ENCODE measurements around the gene NFASC.

GRCh38 chr1:204880906-204881305 is 10.2 kb downstream of the NFASC start:
- TF ChIP-seq POLR2A (IDR thresholded peaks at IDR 0.05), result no peak
- TF ChIP-seq CTCF (IDR thresholded peaks at IDR 0.05), result no peak

All from testis (tissue), 2 donors.